ENCODE results near the gene KCNMB4. TPM values are rescaled to one million over a fixed set of nuclear protein-coding genes. Genes with fewer than 3 reads are reported as not detected.

Gene KCNMB4
- total RNA-seq, 1 experiment from 2014 or later: 3.0 TPM

- Histone ChIP-seq H3F3A (ENCODE audit: low read length, unreplicated experiment) (no peaks in the 10 kb centered on the region), H3K9me3 (ENCODE audit: low read length) (no peaks in the 10 kb centered on the region), H3K4me2 (ENCODE audit: low read length) (no peak overlapping the region), H3K79me2 (ENCODE audit: low read length) (no peaks in the 10 kb centered on the region), H3K4me3 (ENCODE audit: low read length) (no peak overlapping the region), H2AFZ (ENCODE audit: low read length) (no peak overlapping the region), H4K20me1 (ENCODE audit: low read length) (no peaks in the 10 kb centered on the region), H3K27me3 (ENCODE audit: low read length) (no peaks in the 10 kb centered on the region), H3K4me1 (ENCODE audit: insufficient read depth, low read length) (peaks cover 12% of the 10 kb centered on the region), H3K36me3 (ENCODE audit: low read depth, low read length) (no peaks in the 10 kb centered on the region), H3K9me2 (replicated peaks; ENCODE audit: low read length) (no peaks in the 10 kb centered on the region), H3K9ac (ENCODE audit: low read length) (no peak overlapping the region), H3K27ac (ENCODE audit: low read length) (no peak overlapping the region)
- ATAC-seq: no peak
- intact Hi-C loops (cut with micrococcal nuclease): no loop called here
- BruUV-seq (replicated peaks): no TSS peak
- no peak for DNase-seq
- TF ChIP-seq CTCF (conservative IDR thresholded peaks at IDR 0.05; ENCODE audit: low read depth, low read length) (no peak), EZH2 (IDR thresholded peaks at IDR 0.05; ENCODE audit: low read length, unreplicated experiment) (no peak), EZH2phosphoT487 (IDR thresholded peaks at IDR 0.05; ENCODE audit: borderline replicate concordance, low read length) (no peak)
- ChIA-PET POLR2A (ENCODE audit: unreplicated experiment) (no interaction called here), CTCF (no interaction called here)
Observed at GRCh38 chr12:70398002-70398401, 31.9 kb downstream of the KCNMB4 start.

- ChIA-PET CTCF (no interaction called here), POLR2A (ENCODE audit: unreplicated experiment) (no interaction called here)
- Histone ChIP-seq H3K9me2 (replicated peaks; ENCODE audit: low read length) (no peaks in the 10 kb centered on the region), H3F3A (ENCODE audit: low read length, unreplicated experiment) (no peaks in the 10 kb centered on the region), H3K9me3 (ENCODE audit: low read length) (no peaks in the 10 kb centered on the region), H3K9ac (ENCODE audit: low read length) (no peak overlapping the region), H4K20me1 (ENCODE audit: low read length) (no peaks in the 10 kb centered on the region), H3K36me3 (ENCODE audit: low read depth, low read length) (no peaks in the 10 kb centered on the region), H3K27me3 (ENCODE audit: low read length) (no peaks in the 10 kb centered on the region), H2AFZ (ENCODE audit: low read length) (no peak overlapping the region), H3K4me1 (ENCODE audit: insufficient read depth, low read length) (peaks cover 6% of the 10 kb centered on the region), H3K4me2 (ENCODE audit: low read length) (no peak overlapping the region), H3K4me3 (ENCODE audit: low read length) (no peak overlapping the region), H3K79me2 (ENCODE audit: low read length) (no peaks in the 10 kb centered on the region), H3K27ac (ENCODE audit: low read length) (no peak overlapping the region)
- intact Hi-C loops (cut with micrococcal nuclease): no loop called here
- ATAC-seq (no peak), DNase-seq (no peak)
- TF ChIP-seq EZH2 (IDR thresholded peaks at IDR 0.05; ENCODE audit: low read length, unreplicated experiment): no peak
- TF ChIP-seq EZH2phosphoT487 (IDR thresholded peaks at IDR 0.05; ENCODE audit: borderline replicate concordance, low read length): no peak
- TF ChIP-seq CTCF (conservative IDR thresholded peaks at IDR 0.05; ENCODE audit: low read depth, low read length): no peak
- BruUV-seq (replicated peaks): no TSS peak
Observed at GRCh38 chr12:70398862-70399261, 32.8 kb downstream of the KCNMB4 start.

GRCh38 chr12:70399311-70399710, 33.2 kb downstream of the KCNMB4 start:
- Histone ChIP-seq H3K36me3 (ENCODE audit: low read depth, low read length) (no peaks in the 10 kb centered on the region), H3K4me1 (ENCODE audit: insufficient read depth, low read length) (peaks cover 2% of the 10 kb centered on the region), H4K20me1 (ENCODE audit: low read length) (no peaks in the 10 kb centered on the region), H3K79me2 (ENCODE audit: low read length) (no peaks in the 10 kb centered on the region), H2AFZ (ENCODE audit: low read length) (no peak overlapping the region), H3K9me2 (replicated peaks; ENCODE audit: low read length) (no peaks in the 10 kb centered on the region), H3K27me3 (ENCODE audit: low read length) (no peaks in the 10 kb centered on the region), H3K9me3 (ENCODE audit: low read length) (no peaks in the 10 kb centered on the region), H3F3A (ENCODE audit: low read length, unreplicated experiment) (no peaks in the 10 kb centered on the region), H3K9ac (ENCODE audit: low read length) (no peak overlapping the region), H3K27ac (ENCODE audit: low read length) (no peak overlapping the region), H3K4me2 (ENCODE audit: low read length) (no peak overlapping the region), H3K4me3 (ENCODE audit: low read length) (no peak overlapping the region)
- no TSS peak for BruUV-seq (replicated peaks)
- no peak for ATAC-seq
- TF ChIP-seq EZH2 (IDR thresholded peaks at IDR 0.05; ENCODE audit: low read length, unreplicated experiment): no peak
- no peak for TF ChIP-seq EZH2phosphoT487 (IDR thresholded peaks at IDR 0.05; ENCODE audit: borderline replicate concordance, low read length)
- no peak for TF ChIP-seq CTCF (conservative IDR thresholded peaks at IDR 0.05; ENCODE audit: low read depth, low read length)
- ChIA-PET POLR2A (ENCODE audit: unreplicated experiment) (no interaction called here), CTCF (no interaction called here)
- no peak for DNase-seq
- intact Hi-C loops (cut with micrococcal nuclease): no loop called here

Data from PC-3 (cell line).